ENCODE measurements around the gene WDFY4. TPM values are rescaled to one million over a fixed set of nuclear protein-coding genes. Genes with fewer than 3 reads are reported as not detected.

The WDFY4 gene
- total and polyA plus RNA-seq, 11 donors = 0.46 to 19.8 (median 1.0) TPM

DNA sequence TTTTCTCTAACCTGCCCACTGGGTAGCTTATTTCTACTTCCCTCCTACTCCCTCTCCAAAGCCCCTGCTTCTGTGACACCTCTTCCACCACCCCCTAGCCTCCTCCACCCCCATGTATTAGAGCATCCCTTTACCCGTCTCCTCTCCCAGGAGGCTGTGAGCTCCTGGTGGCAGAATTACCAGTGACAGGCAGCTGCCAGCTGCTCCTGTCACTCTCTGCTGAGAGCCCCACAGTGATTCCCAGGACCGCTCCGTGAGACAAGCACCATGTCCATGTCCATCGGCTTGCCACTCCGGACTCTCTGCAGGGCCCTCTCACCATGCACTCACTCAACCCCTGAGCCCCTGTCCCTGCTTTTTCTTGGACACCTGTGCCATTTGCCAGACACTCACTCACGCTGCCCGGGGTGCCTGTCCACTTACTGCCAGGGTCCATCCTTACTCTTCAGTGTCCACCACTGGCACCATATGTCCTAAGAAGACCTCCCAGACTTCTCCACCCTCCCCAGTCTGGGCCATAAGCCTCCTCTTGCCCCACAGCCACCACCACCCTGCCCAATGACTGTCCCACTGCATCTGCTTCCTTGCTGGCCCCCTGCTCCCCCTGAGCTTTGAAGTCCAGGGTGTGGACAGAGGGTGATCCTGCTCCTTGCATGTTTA, 9.8 kb downstream of the WDFY4 start:
- Histone ChIP-seq H3K27ac (no peak overlapping the region), H3K36me3 (no peaks in the 10 kb centered on the region), H3K4me3 (no peak overlapping the region), H3K27me3 (no peaks in the 10 kb centered on the region), H3K4me1 (peaks cover 0 to 6% (median 0%) of the 10 kb centered on the region in 12 donors), H3K9me3 (no peaks in the 10 kb centered on the region)
- DNase-seq = no peak
- no peak for TF ChIP-seq POLR2A (IDR thresholded peaks at IDR 0.05)
- TF ChIP-seq, protein P1, sequence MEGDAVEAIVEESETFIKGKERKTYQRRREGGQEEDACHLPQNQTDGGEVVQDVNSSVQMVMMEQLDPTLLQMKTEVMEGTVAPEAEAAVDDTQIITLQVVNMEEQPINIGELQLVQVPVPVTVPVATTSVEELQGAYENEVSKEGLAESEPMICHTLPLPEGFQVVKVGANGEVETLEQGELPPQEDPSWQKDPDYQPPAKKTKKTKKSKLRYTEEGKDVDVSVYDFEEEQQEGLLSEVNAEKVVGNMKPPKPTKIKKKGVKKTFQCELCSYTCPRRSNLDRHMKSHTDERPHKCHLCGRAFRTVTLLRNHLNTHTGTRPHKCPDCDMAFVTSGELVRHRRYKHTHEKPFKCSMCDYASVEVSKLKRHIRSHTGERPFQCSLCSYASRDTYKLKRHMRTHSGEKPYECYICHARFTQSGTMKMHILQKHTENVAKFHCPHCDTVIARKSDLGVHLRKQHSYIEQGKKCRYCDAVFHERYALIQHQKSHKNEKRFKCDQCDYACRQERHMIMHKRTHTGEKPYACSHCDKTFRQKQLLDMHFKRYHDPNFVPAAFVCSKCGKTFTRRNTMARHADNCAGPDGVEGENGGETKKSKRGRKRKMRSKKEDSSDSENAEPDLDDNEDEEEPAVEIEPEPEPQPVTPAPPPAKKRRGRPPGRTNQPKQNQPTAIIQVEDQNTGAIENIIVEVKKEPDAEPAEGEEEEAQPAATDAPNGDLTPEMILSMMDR (IDR thresholded peaks at IDR 0.05) = no peak
- no peak for ATAC-seq
- intact Hi-C loops (cut with DNase I) = no loop called here
- WGBS, 4 donors = 90 to 92% (median 91%) methylated on average over 7 of the region's 7 CpGs

DNA sequence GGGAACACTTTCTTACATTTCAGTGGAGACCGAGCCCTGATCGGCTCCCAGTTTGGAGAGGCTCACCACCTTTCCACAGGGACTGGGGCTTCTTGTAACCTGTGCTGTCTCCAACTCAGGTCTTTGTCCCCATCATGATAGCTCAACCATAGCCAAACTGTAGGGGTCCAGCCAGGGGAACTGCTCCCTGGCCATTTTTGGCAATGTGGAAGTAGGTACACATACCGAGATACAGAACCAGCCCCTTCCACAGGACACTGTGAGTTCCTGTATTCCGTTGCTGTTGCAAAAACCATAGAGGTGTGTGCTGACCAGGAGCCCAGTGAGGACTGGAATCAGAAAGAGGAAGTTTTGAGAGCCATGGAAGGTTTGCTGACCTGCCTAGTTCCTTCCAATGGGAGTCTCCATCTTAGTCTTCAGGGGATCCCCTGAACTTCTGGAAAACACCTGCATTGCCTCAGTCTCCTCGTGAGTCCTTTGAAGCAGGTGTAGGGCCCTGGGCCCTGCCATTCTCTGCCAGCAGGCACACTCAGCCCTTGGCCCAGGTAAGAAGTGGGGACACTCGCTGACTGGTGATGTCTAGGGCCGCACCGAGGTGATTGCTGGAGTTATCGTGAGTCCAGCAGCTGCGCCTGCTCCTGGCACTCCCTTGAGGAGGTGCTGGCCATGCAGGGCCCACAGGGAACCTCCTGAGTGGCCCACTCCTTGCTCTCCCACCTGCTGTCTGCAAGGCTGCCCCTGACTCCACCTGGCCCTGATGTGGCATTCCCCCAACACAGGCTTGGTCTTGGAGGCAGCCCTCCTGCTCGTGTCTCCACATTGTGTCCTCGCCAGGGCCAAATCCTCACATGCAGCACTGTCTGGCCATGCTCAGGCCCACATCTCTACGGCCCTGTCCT, 11.2 kb downstream of the WDFY4 start:
- Histone ChIP-seq H3K27ac (no peak overlapping the region), H3K36me3 (no peaks in the 10 kb centered on the region), H3K9me3 (no peaks in the 10 kb centered on the region), H3K4me1 (peaks cover 0 to 6% (median 0%) of the 10 kb centered on the region in 12 donors), H3K27me3 (no peaks in the 10 kb centered on the region), H3K4me3 (no peak overlapping the region)
- ATAC-seq (no peak), DNase-seq (no peak)
- 92 to 94% (median 93%) methylated on average over 10 to 13 of the region's 13 CpGs for WGBS, 4 donors
- TF ChIP-seq, protein P1 (IDR thresholded peaks at IDR 0.05) = no peak
- no peak for TF ChIP-seq POLR2A (IDR thresholded peaks at IDR 0.05)
- intact Hi-C loops (cut with DNase I) = no loop called here

DNA sequence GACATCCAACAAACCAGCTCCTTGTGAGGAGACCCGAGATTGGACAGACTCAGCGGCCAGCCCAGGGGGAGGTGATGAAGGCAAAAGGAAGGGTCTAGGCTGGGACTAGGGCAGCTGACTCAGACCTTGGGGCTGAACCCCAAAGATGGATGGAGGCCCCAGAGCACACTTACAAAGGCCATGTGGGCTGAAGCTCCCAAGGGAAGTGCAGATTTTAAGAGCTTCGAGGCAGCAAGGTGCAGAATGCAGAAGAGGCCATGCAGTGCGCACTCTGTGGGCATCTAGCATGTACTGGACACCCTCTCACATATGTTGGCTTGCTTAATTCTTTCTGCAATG, 11.8 kb downstream of the WDFY4 start:
- no peak for TF ChIP-seq POLR2A (IDR thresholded peaks at IDR 0.05)
- TF ChIP-seq, protein P1 (IDR thresholded peaks at IDR 0.05) = no peak
- no peaks in the 10 kb centered on the region for H3K36me3 ChIP-seq
- H3K9me3 ChIP-seq = no peaks in the 10 kb centered on the region
- H3K4me1 ChIP-seq = peaks cover 0 to 6% (median 0%) of the 10 kb centered on the region in 12 donors
- H3K27me3 ChIP-seq = no peaks in the 10 kb centered on the region
- ATAC-seq (no peak), DNase-seq (no peak)
- 72 to 95% (median 92%) methylated on average over 4 of the region's 4 CpGs for WGBS, 4 donors
- intact Hi-C loops (cut with DNase I) = no loop called here
- H3K4me3 ChIP-seq = no peak overlapping the region
- no peak overlapping the region for H3K27ac ChIP-seq

DNA sequence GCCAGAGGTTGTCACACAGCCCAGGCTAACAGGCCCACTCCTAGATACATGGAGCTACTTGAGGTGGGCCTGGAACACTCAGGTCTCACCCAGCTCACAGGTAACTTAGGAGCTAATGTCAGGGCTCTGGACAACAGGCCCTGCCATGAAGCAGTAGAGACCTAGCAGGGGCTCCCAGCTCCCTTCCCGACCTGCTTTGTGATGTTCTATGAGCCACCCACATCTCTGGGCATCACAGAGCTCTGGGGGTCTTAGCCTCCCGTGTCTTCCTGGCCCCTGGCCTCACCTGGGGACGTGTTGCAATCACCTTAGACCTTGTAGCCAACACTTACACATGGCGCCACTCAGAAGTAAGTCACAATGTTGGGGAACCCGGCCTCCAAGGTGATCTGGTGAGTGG, 12.4 kb downstream of the WDFY4 start:
- no peak for ATAC-seq
- Histone ChIP-seq H3K4me1 (peaks cover 0 to 10% (median 0%) of the 10 kb centered on the region in 12 donors), H3K9me3 (no peaks in the 10 kb centered on the region), H3K27me3 (no peaks in the 10 kb centered on the region), H3K36me3 (no peaks in the 10 kb centered on the region), H3K4me3 (no peak overlapping the region), H3K27ac (no peak overlapping the region)
- intact Hi-C loops (cut with DNase I) = no loop called here
- 90 to 93% (median 92%) methylated on average over 5 of the region's 5 CpGs for WGBS, 4 donors
- no peak for DNase-seq
- TF ChIP-seq POLR2A (IDR thresholded peaks at IDR 0.05) = no peak
- TF ChIP-seq, protein P1 (IDR thresholded peaks at IDR 0.05) = no peak
